Activated CD4-positive, alpha-beta T cell treated with anti-CD3 and anti-CD28 coated beads, Interleukin-2, amount 10 ng/mL, durations not matched to agents 24 days and 14 days (primary cell): ENCODE results near the gene RIMKLA. TPM values are rescaled to one million over a fixed set of nuclear protein-coding genes. Genes with fewer than 3 reads are reported as not detected.

Source experiments
- DNase-seq: peaks from one replicate; pipeline ENCODE4 v3.0.0; 2022
- H3K27ac Mint-ChIP-seq: one replicate; pipeline ENCODE4 v1.8.0; 2022; ENCODE audit warnings: mild to moderate bottlenecking, mixed read lengths
- H3K27me3 Mint-ChIP-seq: one replicate; pipeline ENCODE4 v1.8.0; 2022; ENCODE audit warnings: mixed read lengths
- H3K36me3 Mint-ChIP-seq: one replicate; pipeline ENCODE4 v1.8.0; 2022; ENCODE audit warnings: low read depth, mild to moderate bottlenecking, mixed read lengths
- H3K4me1 Mint-ChIP-seq: one replicate; pipeline ENCODE4 v1.8.0; 2021; ENCODE audit warnings: mixed read lengths
- H3K4me3 Mint-ChIP-seq: one replicate; pipeline ENCODE4 v1.8.0; 2022; ENCODE audit warnings: mild to moderate bottlenecking, moderate library complexity, mixed read lengths
- H3K9me3 Mint-ChIP-seq: one replicate; pipeline ENCODE4 v1.8.0; 2021; ENCODE audit warnings: mixed read lengths
- intact Hi-C: fragments of 100-400 bp; cut with micrococcal nuclease; formaldehyde crosslinking; loops from one replicate; pipeline ENCODE4 v1.15.1; 2023
- total RNA-seq: library from RNA; stranded (reverse); gene quantifications from 2 replicates; pipeline ENCODE4 v1.2.3, GENCODE V29; 2022

The RIMKLA gene
- total RNA-seq, 1 donor from 2014 or later, result 5.5 TPM

DNA sequence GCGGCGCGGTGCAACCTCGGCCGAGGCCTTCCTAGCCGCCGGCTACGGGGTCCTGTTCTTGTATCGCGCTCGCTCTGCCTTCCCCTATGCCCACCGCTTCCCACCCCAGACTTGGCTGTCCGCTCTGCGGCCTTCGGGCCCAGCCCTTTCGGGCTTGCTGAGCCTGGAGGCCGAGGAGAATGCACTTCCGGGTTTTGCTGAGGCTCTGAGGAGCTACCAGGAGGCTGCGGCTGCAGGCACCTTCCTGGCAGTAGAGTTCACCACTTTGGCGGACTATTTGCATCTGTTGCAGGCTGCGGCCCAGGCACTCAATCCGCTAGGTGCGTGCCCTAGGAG lies 76.1 kb downstream of the RIMKLA start:
- peak overlapping the region; percentile 98 for H3K27ac Mint-ChIP-seq
- peak overlapping the region; percentile 93 for H3K4me3 Mint-ChIP-seq
- H3K4me1 Mint-ChIP-seq, result peaks cover 25% of the 10 kb centered on the region
- H3K27me3 Mint-ChIP-seq, result peaks cover 2% of the 10 kb centered on the region
- H3K9me3 Mint-ChIP-seq, result no peaks in the 10 kb centered on the region
- intact Hi-C loops, result loop anchor here (1.0 to 10.0 kb wide), 3 partner anchors 121 to 468 kb away; partner anchors contain the start of genes FOXJ3 and PPIH
- DNase-seq, result peak; percentile 90
- peaks cover 36% of the 10 kb centered on the region for H3K36me3 Mint-ChIP-seq

DNA sequence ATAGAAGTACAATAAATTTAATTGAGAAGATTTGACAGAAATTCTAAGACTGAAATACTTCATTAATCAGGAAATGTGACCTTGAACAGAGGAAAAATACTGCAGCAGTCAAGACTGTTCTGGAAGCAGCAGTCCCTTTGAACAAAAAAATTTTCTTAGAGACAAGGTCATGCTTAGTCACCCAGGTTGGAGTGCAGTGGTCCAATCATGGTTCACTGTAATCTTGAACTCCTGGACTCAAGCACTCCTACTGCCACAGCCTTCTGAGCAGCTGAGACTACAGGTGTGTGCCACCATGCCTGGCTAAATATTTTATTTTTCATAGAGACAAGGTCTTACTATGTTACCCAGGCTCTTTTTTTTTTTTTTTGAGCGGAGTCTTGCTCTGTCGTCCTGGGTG lies 80.6 kb downstream of the RIMKLA start:
- Mint-ChIP-seq H3K9me3 (no peaks in the 10 kb centered on the region), H3K27ac (no peak overlapping the region), H3K36me3 (peaks cover 38% of the 10 kb centered on the region), H3K27me3 (peaks cover 6% of the 10 kb centered on the region), H3K4me3 (no peak overlapping the region), H3K4me1 (peaks cover 28% of the 10 kb centered on the region)
- intact Hi-C loops, result loop anchor here (5.0 to 10.0 kb wide), 2 partner anchors 79 to 384 kb away; partner anchors contain the start of genes RIMKLA and ZNF691
- DNase-seq, result no peak

DNA sequence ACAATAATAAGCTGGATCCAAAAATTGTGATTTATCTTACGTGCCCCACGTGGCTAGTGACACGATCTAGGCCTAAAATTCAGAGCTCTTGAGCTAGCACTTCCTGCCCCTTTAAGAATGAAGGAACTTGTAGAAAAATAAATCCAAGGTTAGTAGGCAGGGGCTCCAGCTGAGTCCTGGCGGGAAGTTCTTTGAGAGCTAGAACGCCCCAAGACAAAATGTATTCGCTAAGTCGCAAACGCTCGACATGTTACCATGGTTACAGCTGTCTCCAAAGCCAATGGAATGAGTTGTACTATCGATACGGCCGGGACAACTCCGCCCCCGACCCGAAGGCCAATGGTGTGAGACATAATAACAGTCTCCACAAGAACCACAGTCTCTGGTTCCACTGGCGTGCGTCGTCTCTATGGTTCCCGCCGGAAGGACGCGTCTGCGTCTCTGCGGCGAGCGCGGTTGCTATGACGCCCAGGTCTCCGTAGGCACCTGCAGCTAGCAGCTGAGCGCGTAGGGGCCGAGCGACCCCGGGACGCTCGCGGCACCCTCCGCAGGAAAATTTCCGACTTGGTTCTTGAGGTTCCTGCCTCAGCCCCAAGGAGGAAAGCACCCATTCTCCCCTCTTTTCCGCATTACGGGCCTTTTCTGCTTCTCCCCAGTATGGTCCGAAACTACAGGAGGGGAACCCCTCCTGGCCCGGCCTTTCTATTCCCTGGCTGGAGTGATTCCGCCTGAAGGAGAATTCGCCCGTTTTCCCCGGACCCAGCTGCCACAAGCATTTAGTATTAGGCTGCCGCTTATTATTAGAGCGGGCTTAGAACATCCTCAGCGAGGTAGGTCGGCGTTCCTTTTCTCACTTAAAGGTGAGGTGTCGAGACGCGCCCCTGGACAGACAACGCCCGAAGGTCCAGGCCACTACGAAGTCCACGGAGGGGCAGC lies 82.5 kb downstream of the RIMKLA start, which contains the start of gene CCDC30:
Gene CCDC30 (plus strand): TSS at position 459 of the 936 bp plus-strand sequence. CDS start 17,266 bp downstream, outside the sequence.
- intact Hi-C loops, result loop anchor here (1.0 to 10.0 kb wide), 4 partner anchors 81 to 382 kb away; partner anchors contain the start of genes C1orf50, P3H1, RIMKLA and YBX1
- Mint-ChIP-seq H3K36me3 (peaks cover 28% of the 10 kb centered on the region), H3K9me3 (no peaks in the 10 kb centered on the region), H3K27me3 (peaks cover 10% of the 10 kb centered on the region), H3K4me1 (peaks cover 19% of the 10 kb centered on the region), H3K27ac (peak within 1 kb of the TSS; percentile 78), H3K4me3 (peak within 1 kb of the TSS; percentile 85)
- DNase-seq, result peak; percentile 99

DNA sequence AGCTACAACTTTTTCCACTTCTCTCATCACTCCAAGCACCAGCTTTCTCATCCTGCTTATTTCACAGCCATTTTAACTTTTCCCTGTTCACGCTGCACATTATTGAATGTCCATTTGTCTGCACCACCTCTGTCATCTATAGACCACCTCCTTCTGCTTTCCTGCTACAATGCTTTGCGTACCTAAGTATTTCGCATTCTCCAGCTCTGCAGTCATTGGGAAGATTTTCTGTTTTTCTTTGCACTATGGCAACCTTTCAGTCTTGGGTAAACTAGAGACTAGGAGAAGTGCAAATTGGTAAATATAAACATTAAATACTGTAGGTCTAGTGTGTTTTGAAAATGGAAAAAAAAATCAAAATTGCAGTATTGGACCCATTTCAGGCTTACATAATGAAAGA lies 83.3 kb downstream of the RIMKLA start:
- no peak for DNase-seq
- Mint-ChIP-seq H3K9me3 (no peaks in the 10 kb centered on the region), H3K27me3 (peaks cover 14% of the 10 kb centered on the region), H3K27ac (peak overlapping the region; percentile 22), H3K4me3 (peak overlapping the region; percentile 85), H3K4me1 (peaks cover 18% of the 10 kb centered on the region), H3K36me3 (peaks cover 22% of the 10 kb centered on the region)
- intact Hi-C loops, result loop anchor here (1.0 to 10.0 kb wide), 4 partner anchors 82 to 381 kb away; partner anchors contain the start of genes C1orf50, P3H1, RIMKLA and YBX1

DNA sequence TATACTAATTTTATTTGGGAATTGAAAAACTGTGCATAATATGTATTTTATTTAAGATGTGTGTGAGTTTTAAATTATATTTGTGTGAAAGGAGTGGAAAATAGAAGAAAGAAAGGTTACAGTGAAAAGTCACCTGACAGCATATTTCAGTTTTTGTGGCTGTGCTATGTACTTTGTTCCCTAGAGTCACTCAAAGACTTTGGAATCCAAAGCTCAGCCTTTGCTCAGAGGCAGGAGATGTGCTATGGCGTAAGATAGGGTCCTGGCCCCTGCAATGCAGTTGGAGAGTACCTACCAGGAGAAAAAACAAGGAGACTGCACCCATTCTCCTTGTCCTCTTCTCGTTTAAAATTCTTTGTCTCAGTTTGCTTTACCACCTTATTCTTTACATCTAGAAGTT lies 85.4 kb downstream of the RIMKLA start:
- Mint-ChIP-seq H3K4me1 (peaks cover 15% of the 10 kb centered on the region), H3K4me3 (no peak overlapping the region), H3K36me3 (peaks cover 5% of the 10 kb centered on the region), H3K27ac (no peak overlapping the region), H3K27me3 (peaks cover 20% of the 10 kb centered on the region), H3K9me3 (no peaks in the 10 kb centered on the region)
- intact Hi-C loops, result loop anchor here (10.0 kb wide), 1 partner anchor 379 kb away; the partner anchor contains the start of gene ZNF691
- no peak for DNase-seq

DNA sequence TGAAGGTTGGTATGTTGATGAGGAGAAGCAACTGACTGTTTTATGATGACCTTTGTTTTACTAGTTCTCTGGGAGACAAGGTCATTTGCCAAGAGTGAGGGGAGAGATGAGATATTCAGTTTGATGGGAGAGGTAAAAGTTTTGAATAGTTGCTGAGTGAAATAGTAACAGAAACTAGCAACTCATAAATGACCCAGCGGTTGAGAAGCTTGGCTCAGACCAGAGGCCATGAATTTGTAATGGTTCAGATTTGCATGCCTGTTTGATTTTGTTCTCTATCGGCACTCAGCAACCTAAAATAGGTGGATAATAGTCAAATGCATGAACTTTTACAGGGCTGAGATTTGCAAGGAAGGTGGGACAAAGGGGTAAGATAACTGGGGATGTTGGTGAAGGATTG lies 89.1 kb downstream of the RIMKLA start:
- no peak for DNase-seq
- peaks cover 15% of the 10 kb centered on the region for H3K27me3 Mint-ChIP-seq
- no peak overlapping the region for H3K27ac Mint-ChIP-seq
- no peaks in the 10 kb centered on the region for H3K9me3 Mint-ChIP-seq
- H3K4me3 Mint-ChIP-seq, result no peak overlapping the region
- no peaks in the 10 kb centered on the region for H3K4me1 Mint-ChIP-seq
- H3K36me3 Mint-ChIP-seq, result no peaks in the 10 kb centered on the region
- intact Hi-C loops, result loop anchor here (10.0 kb wide), 1 partner anchor 375 kb away; the partner anchor contains the start of gene ZNF691

Other genes with a start within 250 kb of the RIMKLA start
- gene GUCA2B, start 227.4 kb upstream of the RIMKLA start, total RNA-seq, result not detected in 2 replicates
- gene GUCA2A, start 216.0 kb upstream of the RIMKLA start, total RNA-seq, result not detected in 2 replicates
- 48.9 and 51.0 TPM in 2 replicates for gene FOXJ3, start 45.6 kb upstream of the RIMKLA start, total RNA-seq
- 0.12 TPM in 1 of 2 replicates, not detected in the other for gene ZMYND12, start 75.2 kb downstream of the RIMKLA start, total RNA-seq
- 44.7 and 48.0 TPM in 2 replicates for gene PPCS, start 75.8 kb downstream of the RIMKLA start, total RNA-seq
- 0.68 and 1.1 TPM in 2 replicates for gene CCDC30, start 82.5 kb downstream of the RIMKLA start, total RNA-seq